Measurements from ENCODE around the gene CREBBP. TPM values are rescaled to one million over a fixed set of nuclear protein-coding genes. Genes with fewer than 3 reads are reported as not detected.

The CREBBP gene
- total RNA-seq, 1 donor from 2014 or later = 31.4 TPM

- H3K27me3 ChIP-seq (ENCODE audit: control insufficient read depth, insufficient read depth, low read length) = no peaks in the 10 kb centered on the region
- no peak overlapping the region for H3K4me3 ChIP-seq (ENCODE audit: low read depth, low read length)
- H3K36me3 ChIP-seq (ENCODE audit: control insufficient read depth, insufficient read depth, low read length) = no peaks in the 10 kb centered on the region
- TF ChIP-seq CTCF (IDR thresholded peaks at IDR 0.05; ENCODE audit: insufficient read depth, low read length, poor library complexity, severe bottlenecking) = no peak
- DNase-seq (ENCODE audit: low read depth) = no peak
Observed at GRCh38 chr16:3785413-3785812, 95.1 kb downstream of the CREBBP start.

GRCh38 chr16:3783516-3783915 lies 97.0 kb downstream of the CREBBP start:
- H3K36me3 ChIP-seq (ENCODE audit: control insufficient read depth, insufficient read depth, low read length) = no peaks in the 10 kb centered on the region
- H3K4me3 ChIP-seq (ENCODE audit: low read depth, low read length) = no peak overlapping the region
- no peak for TF ChIP-seq CTCF (IDR thresholded peaks at IDR 0.05; ENCODE audit: insufficient read depth, low read length, poor library complexity, severe bottlenecking)
- no peak for DNase-seq (ENCODE audit: low read depth)
- no peaks in the 10 kb centered on the region for H3K27me3 ChIP-seq (ENCODE audit: control insufficient read depth, insufficient read depth, low read length)

- no peak for TF ChIP-seq CTCF (IDR thresholded peaks at IDR 0.05; ENCODE audit: insufficient read depth, low read length, poor library complexity, severe bottlenecking)
- Histone ChIP-seq H3K4me3 (ENCODE audit: low read depth, low read length) (no peak overlapping the region), H3K27me3 (ENCODE audit: control insufficient read depth, insufficient read depth, low read length) (no peaks in the 10 kb centered on the region), H3K36me3 (ENCODE audit: control insufficient read depth, insufficient read depth, low read length) (no peaks in the 10 kb centered on the region)
- no peak for DNase-seq (ENCODE audit: low read depth)
Observed at GRCh38 chr16:3782566-3782965, 97.9 kb downstream of the CREBBP start.

GRCh38 chr16:3781421-3781820 lies 99.1 kb downstream of the CREBBP start:
- peaks cover under 1% of the 10 kb centered on the region for H3K36me3 ChIP-seq (ENCODE audit: control insufficient read depth, insufficient read depth, low read length)
- no peak for TF ChIP-seq CTCF (IDR thresholded peaks at IDR 0.05; ENCODE audit: insufficient read depth, low read length, poor library complexity, severe bottlenecking)
- H3K27me3 ChIP-seq (ENCODE audit: control insufficient read depth, insufficient read depth, low read length) = no peaks in the 10 kb centered on the region
- H3K4me3 ChIP-seq (ENCODE audit: low read depth, low read length) = no peak overlapping the region
- no peak for DNase-seq (ENCODE audit: low read depth)

GRCh38 chr16:3780570-3780969 lies 99.9 kb downstream of the CREBBP start:
- DNase-seq (ENCODE audit: low read depth) = no peak
- no peak overlapping the region for H3K4me3 ChIP-seq (ENCODE audit: low read depth, low read length)
- peaks cover 2% of the 10 kb centered on the region for H3K36me3 ChIP-seq (ENCODE audit: control insufficient read depth, insufficient read depth, low read length)
- no peaks in the 10 kb centered on the region for H3K27me3 ChIP-seq (ENCODE audit: control insufficient read depth, insufficient read depth, low read length)
- TF ChIP-seq CTCF (IDR thresholded peaks at IDR 0.05; ENCODE audit: insufficient read depth, low read length, poor library complexity, severe bottlenecking) = no peak

GRCh38 chr16:3776316-3776715 lies 104.2 kb downstream of the CREBBP start:
- Histone ChIP-seq H3K27me3 (ENCODE audit: control insufficient read depth, insufficient read depth, low read length) (no peaks in the 10 kb centered on the region), H3K4me3 (ENCODE audit: low read depth, low read length) (no peak overlapping the region), H3K36me3 (ENCODE audit: control insufficient read depth, insufficient read depth, low read length) (peaks cover 4% of the 10 kb centered on the region)
- DNase-seq (ENCODE audit: low read depth) = no peak
- no peak for TF ChIP-seq CTCF (IDR thresholded peaks at IDR 0.05; ENCODE audit: insufficient read depth, low read length, poor library complexity, severe bottlenecking)
